ENCODE measurements around the gene EFL1.

The EFL1 gene

DNA sequence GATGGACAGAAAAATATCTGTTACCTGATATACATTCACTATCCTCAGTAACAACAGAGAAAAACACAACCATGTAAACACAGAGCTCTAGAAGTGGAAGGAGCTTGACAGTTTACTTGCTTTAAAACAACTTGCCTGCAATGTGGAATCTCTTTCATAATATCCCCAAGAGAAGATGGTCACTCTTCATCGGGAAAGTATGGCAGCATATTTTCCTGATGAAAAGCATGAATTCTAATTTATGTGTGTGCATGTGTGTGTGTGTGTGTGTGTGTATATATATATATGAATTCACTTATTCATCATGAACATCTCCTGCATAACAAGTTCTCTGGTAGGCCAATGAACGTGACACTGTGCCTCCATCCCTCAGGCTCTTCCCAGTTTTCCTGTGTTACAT lies 81.2 kb downstream of the EFL1 start:
- TF ChIP-seq, protein P1, sequence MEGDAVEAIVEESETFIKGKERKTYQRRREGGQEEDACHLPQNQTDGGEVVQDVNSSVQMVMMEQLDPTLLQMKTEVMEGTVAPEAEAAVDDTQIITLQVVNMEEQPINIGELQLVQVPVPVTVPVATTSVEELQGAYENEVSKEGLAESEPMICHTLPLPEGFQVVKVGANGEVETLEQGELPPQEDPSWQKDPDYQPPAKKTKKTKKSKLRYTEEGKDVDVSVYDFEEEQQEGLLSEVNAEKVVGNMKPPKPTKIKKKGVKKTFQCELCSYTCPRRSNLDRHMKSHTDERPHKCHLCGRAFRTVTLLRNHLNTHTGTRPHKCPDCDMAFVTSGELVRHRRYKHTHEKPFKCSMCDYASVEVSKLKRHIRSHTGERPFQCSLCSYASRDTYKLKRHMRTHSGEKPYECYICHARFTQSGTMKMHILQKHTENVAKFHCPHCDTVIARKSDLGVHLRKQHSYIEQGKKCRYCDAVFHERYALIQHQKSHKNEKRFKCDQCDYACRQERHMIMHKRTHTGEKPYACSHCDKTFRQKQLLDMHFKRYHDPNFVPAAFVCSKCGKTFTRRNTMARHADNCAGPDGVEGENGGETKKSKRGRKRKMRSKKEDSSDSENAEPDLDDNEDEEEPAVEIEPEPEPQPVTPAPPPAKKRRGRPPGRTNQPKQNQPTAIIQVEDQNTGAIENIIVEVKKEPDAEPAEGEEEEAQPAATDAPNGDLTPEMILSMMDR (IDR thresholded peaks at IDR 0.05): no peak
- no peak overlapping the region for H3K27ac ChIP-seq
- no peaks in the 10 kb centered on the region for H3K9me3 ChIP-seq
- no peaks in the 10 kb centered on the region for H3K27me3 ChIP-seq
- H3K36me3 ChIP-seq: no peaks in the 10 kb centered on the region
- intact Hi-C loops (cut with DNase I; ENCODE audit: low total_unique reads): no loop called here
- no peak overlapping the region for H3K4me3 ChIP-seq
- DNase-seq: no peak
- peaks cover 0 to 43% (median 30%) of the 10 kb centered on the region in 4 donors for H3K4me1 ChIP-seq

DNA sequence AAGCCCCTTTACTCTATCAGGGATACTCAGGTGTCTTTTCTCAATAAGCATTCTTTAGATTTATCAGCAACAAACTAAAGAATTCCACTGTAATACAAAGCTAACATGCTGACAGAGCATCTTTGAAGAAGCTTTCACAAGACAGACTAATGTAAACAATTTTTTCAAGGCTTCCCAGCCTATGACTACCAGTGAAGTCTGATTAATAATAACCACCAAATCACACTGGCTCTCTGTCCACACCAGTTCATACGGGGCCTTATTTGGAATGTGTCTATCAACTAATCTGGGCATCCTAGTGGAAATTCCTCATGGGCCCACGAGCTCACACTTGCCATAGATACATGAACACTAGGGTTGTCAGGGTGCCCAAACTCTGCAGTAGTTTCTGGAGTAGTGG lies 84.5 kb downstream of the EFL1 start:
- TF ChIP-seq, protein P1 (IDR thresholded peaks at IDR 0.05): no peak
- Histone ChIP-seq H3K36me3 (no peaks in the 10 kb centered on the region), H3K4me1 (peaks cover 0 to 24% (median 14%) of the 10 kb centered on the region in 4 donors), H3K4me3 (no peak overlapping the region), H3K27ac (no peak overlapping the region), H3K9me3 (no peaks in the 10 kb centered on the region), H3K27me3 (no peaks in the 10 kb centered on the region)
- intact Hi-C loops (cut with DNase I; ENCODE audit: low total_unique reads): no loop called here
- no peak for DNase-seq

DNA sequence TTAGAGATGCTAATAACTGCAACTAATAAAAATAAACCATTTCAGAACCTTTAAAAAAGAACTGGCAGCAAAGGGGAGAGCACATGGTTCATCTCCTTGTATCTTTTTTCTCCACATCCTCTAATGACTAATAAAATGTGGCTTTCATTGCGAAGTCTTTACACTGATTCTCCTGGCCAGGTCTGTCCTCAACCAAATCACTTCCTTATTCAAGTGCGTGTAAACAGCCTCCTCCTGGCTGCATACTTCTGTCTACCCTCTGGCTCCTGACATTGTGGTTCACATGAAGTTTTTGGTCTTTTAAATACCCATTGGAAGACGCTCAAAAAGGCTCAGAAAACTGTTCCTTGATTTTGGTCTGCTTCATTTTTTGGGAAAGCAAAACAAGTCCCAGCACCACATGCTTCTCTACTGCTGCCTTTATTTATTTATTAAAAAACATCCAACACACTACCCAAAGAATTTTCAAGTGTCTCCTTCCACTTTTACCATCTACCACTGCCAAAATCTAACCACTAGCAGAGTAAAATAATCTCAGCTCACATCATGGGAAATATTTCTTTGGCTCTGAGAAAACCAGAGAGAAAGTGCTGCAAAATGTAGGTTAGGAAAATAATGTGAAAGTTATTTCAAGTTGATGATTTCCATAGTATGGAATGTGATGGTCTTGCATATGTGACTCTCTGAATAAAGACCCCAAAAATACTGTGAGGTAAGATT lies 85.1 kb downstream of the EFL1 start:
- peaks cover 0 to 20% (median 10%) of the 10 kb centered on the region in 4 donors for H3K4me1 ChIP-seq
- H3K27me3 ChIP-seq: no peaks in the 10 kb centered on the region
- no peak overlapping the region for H3K4me3 ChIP-seq
- H3K9me3 ChIP-seq: no peaks in the 10 kb centered on the region
- H3K27ac ChIP-seq: peak overlapping the region; percentile 3 to 24
- TF ChIP-seq, protein P1 (IDR thresholded peaks at IDR 0.05): no peak
- intact Hi-C loops (cut with DNase I; ENCODE audit: low total_unique reads): no loop called here
- DNase-seq: no peak
- no peaks in the 10 kb centered on the region for H3K36me3 ChIP-seq

DNA sequence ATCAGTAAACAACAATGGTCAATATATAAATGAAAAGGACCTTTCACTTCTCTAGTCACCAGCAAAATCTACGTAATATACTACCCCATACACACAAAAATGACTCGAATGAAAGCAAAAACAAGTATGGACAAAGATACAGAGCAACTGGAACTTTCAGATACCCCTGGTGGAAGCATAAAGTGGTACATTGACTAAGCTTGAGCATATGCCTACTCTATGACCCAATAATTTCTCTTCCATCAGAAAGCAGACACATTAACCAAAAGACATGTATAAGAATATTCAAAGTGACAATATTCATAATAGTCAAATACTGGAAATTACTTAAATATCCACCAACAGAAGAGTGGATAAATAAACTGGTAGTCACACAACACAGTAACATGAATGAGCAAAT lies 86.0 kb downstream of the EFL1 start:
- Histone ChIP-seq H3K27me3 (no peaks in the 10 kb centered on the region), H3K27ac (no peak overlapping the region), H3K9me3 (no peaks in the 10 kb centered on the region), H3K4me1 (peaks cover 0 to 20% (median 10%) of the 10 kb centered on the region in 4 donors), H3K36me3 (no peaks in the 10 kb centered on the region), H3K4me3 (no peak overlapping the region)
- intact Hi-C loops (cut with DNase I; ENCODE audit: low total_unique reads): no loop called here
- TF ChIP-seq, protein P1 (IDR thresholded peaks at IDR 0.05): no peak
- no peak for DNase-seq

DNA sequence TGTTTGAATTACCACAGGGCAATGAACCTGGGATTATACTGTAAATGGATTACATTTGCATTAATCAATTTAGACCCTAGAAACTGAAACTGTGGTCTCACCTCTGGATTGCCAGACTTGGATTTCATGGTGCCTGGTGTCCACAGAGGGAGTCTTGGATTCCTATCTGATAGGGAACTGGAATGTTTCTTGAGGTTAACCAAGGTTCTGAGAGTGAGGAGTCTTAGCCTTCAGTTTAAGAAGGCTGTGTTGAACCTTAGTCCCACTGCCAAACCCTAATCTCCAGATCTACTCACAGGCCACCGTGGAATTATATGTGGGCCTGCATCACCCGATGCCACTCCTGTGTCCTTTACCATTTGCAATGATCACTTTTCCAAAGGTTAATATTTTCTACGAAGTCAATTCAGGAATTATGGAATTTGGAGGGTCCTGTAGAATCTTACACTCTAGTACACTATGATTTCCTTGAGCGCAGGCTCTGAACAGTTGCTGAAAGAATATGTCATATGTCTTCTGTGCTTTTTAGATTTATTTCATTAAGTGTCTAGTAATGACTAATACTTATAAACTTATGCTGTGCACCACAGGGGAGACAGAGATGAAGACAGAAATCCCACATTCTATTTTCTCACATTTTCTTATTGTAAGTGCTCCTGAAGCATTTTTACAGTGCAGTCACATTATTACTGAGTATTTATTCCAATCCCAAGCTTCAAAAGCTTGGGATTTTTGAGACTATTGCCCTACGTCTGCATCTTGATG lies 87.9 kb downstream of the EFL1 start:
- intact Hi-C loops (cut with DNase I; ENCODE audit: low total_unique reads): no loop called here
- TF ChIP-seq, protein P1 (IDR thresholded peaks at IDR 0.05): no peak
- DNase-seq: no peak
- no peaks in the 10 kb centered on the region for H3K9me3 ChIP-seq
- H3K36me3 ChIP-seq: no peaks in the 10 kb centered on the region
- no peak overlapping the region for H3K27ac ChIP-seq
- H3K4me1 ChIP-seq: peaks cover 0 to 20% (median 10%) of the 10 kb centered on the region in 4 donors
- H3K27me3 ChIP-seq: no peaks in the 10 kb centered on the region
- H3K4me3 ChIP-seq: no peak overlapping the region
